ENCODE measurements around the gene SCN5A.

The SCN5A gene

DNA sequence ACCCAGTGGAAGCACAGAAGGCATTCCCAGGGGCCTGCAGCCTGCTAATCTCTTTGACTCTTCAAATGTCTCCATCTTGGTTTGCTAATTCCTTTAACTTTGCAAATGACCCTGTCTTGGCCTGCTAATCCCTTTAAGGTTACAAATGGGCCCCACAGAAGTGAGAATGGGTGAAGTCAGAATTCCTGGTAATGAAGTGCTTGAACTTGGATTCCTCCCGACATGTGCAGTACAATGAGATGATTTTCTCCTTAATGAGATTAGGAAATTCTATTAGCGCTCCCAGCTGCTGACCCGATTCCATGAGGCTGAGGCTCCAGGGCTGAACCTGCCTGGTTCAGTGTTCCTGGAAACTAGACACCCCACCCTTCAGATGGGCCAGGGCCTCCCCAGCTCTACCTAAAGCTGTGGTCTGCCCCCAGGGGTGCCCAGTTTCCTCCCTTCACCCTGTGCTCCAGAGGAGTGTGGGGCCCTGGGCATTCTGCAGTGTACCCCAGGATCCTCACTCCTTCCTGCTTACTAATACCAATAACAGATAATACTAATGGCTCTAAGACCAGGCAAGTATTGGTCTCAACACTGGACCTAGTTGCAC lies 47.4 kb downstream of the SCN5A start:
- TF ChIP-seq TEAD4 (IDR thresholded peaks at IDR 0.05) (no peak), CEBPB (IDR thresholded peaks at IDR 0.05) (no peak), EP300 (IDR thresholded peaks at IDR 0.05; ENCODE audit: borderline replicate concordance) (no peak), RAD21 (IDR thresholded peaks at IDR 0.05; ENCODE audit: low read depth) (no peak), CREB1 (IDR thresholded peaks at IDR 0.05; ENCODE audit: low read depth) (no peak), YY1 (IDR thresholded peaks at IDR 0.05; ENCODE audit: low read depth) (no peak), FOXM1 (IDR thresholded peaks at IDR 0.05; ENCODE audit: borderline replicate concordance, low read depth) (no peak), ZBTB7A (IDR thresholded peaks at IDR 0.05; ENCODE audit: low read depth) (no peak), TAF1 (IDR thresholded peaks at IDR 0.05; ENCODE audit: low read depth) (no peak), TCF12 (IDR thresholded peaks at IDR 0.05; ENCODE audit: low read depth) (no peak), EGR1 (IDR thresholded peaks at IDR 0.05) (no peak), NFIC (IDR thresholded peaks at IDR 0.05) (no peak)
- TF ChIP-seq, protein P1, sequence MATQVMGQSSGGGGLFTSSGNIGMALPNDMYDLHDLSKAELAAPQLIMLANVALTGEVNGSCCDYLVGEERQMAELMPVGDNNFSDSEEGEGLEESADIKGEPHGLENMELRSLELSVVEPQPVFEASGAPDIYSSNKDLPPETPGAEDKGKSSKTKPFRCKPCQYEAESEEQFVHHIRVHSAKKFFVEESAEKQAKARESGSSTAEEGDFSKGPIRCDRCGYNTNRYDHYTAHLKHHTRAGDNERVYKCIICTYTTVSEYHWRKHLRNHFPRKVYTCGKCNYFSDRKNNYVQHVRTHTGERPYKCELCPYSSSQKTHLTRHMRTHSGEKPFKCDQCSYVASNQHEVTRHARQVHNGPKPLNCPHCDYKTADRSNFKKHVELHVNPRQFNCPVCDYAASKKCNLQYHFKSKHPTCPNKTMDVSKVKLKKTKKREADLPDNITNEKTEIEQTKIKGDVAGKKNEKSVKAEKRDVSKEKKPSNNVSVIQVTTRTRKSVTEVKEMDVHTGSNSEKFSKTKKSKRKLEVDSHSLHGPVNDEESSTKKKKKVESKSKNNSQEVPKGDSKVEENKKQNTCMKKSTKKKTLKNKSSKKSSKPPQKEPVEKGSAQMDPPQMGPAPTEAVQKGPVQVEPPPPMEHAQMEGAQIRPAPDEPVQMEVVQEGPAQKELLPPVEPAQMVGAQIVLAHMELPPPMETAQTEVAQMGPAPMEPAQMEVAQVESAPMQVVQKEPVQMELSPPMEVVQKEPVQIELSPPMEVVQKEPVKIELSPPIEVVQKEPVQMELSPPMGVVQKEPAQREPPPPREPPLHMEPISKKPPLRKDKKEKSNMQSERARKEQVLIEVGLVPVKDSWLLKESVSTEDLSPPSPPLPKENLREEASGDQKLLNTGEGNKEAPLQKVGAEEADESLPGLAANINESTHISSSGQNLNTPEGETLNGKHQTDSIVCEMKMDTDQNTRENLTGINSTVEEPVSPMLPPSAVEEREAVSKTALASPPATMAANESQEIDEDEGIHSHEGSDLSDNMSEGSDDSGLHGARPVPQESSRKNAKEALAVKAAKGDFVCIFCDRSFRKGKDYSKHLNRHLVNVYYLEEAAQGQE (IDR thresholded peaks at IDR 0.05; ENCODE audit: low read depth) = no peak
- TF ChIP-seq, protein P2, sequence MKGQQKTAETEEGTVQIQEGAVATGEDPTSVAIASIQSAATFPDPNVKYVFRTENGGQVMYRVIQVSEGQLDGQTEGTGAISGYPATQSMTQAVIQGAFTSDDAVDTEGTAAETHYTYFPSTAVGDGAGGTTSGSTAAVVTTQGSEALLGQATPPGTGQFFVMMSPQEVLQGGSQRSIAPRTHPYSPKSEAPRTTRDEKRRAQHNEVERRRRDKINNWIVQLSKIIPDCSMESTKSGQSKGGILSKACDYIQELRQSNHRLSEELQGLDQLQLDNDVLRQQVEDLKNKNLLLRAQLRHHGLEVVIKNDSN (IDR thresholded peaks at IDR 0.05) = no peak
- TF ChIP-seq, protein P3, sequence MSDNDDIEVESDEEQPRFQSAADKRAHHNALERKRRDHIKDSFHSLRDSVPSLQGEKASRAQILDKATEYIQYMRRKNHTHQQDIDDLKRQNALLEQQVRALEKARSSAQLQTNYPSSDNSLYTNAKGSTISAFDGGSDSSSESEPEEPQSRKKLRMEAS (IDR thresholded peaks at IDR 0.05) = no peak

DNA sequence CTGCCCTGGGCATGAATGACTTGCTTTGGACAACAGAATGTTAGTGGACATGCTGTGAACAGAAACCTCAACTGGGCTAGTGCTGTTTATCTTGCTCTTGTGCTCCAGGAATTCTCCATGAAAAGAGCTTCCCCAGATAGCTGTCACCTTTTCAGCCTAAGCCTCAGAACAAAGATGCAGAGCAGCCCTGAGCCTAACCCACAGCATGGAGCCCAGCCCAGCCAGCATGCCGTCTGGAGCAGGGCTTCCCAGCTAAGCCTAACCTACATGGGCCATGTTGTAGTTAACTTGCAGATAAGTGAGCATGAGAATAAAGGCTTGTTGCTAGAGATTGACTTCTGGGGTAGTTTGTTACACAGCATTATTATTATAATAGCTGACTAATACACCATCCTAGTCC lies 48.9 kb downstream of the SCN5A start:
- TF ChIP-seq TAF1 (IDR thresholded peaks at IDR 0.05; ENCODE audit: low read depth) (no peak), TEAD4 (IDR thresholded peaks at IDR 0.05) (no peak), YY1 (IDR thresholded peaks at IDR 0.05; ENCODE audit: low read depth) (no peak), EP300 (IDR thresholded peaks at IDR 0.05; ENCODE audit: borderline replicate concordance) (no peak), NFIC (IDR thresholded peaks at IDR 0.05) (no peak), ZBTB7A (IDR thresholded peaks at IDR 0.05; ENCODE audit: low read depth) (no peak)
- TF ChIP-seq, protein P1 (IDR thresholded peaks at IDR 0.05; ENCODE audit: low read depth) = no peak
- TF ChIP-seq, protein P3 (IDR thresholded peaks at IDR 0.05) = no peak
- TF ChIP-seq, protein P2 (IDR thresholded peaks at IDR 0.05) = no peak

DNA sequence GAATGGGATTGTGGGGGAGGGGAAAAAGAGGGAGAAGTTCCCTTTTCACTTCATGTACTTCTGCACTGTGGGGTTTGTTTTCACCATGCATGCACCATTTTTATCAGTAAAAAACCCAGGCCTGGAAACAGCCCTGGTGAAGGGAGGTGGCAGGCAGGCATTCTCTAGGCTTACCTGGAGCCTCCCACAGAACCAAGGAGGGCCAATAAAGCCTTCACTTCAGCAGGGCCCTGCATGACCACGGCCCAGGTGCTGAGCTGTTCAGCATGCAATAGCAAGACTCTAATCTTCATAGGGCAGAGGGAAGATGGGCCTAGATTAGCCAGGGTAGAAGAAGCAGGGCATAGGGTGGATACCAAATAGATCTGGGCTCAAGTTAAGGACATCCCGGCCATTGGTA lies 49.6 kb downstream of the SCN5A start:
- TF ChIP-seq EP300 (IDR thresholded peaks at IDR 0.05; ENCODE audit: borderline replicate concordance) (no peak), NFIC (IDR thresholded peaks at IDR 0.05) (no peak), EGR1 (IDR thresholded peaks at IDR 0.05) (no peak), TAF1 (IDR thresholded peaks at IDR 0.05; ENCODE audit: low read depth) (no peak), RAD21 (IDR thresholded peaks at IDR 0.05; ENCODE audit: low read depth) (no peak), TEAD4 (IDR thresholded peaks at IDR 0.05) (no peak), ZBTB7A (IDR thresholded peaks at IDR 0.05; ENCODE audit: low read depth) (no peak)
- TF ChIP-seq, protein P3 (IDR thresholded peaks at IDR 0.05) = no peak
- TF ChIP-seq, protein P1 (IDR thresholded peaks at IDR 0.05; ENCODE audit: low read depth) = no peak
- TF ChIP-seq, protein P2 (IDR thresholded peaks at IDR 0.05) = no peak

DNA sequence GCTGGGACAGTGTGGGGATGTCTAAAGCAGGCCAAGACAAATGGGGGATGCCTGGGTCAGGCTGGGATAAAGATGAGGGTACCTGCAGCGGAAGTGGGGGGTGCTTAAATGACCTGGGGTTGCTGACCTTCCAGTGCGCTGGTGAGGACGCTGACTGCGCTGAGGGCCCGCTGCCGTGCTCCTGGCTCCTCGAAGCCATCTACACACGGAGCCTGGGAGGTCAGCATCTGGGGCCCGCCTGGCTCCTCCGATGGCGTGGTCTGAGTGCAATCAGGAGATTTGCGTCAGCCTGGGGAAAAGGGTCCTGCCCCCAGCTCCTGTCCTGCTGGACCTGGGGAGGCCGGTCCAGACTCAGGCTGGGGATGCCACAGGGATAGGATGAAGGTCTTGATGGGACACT lies 50.7 kb downstream of the SCN5A start:
- no peak for TF ChIP-seq TCF12 (IDR thresholded peaks at IDR 0.05; ENCODE audit: low read depth)
- TF ChIP-seq RAD21 (IDR thresholded peaks at IDR 0.05; ENCODE audit: low read depth) = no peak
- TF ChIP-seq EGR1 (IDR thresholded peaks at IDR 0.05) = no peak
- no peak for TF ChIP-seq NFIC (IDR thresholded peaks at IDR 0.05)
- TF ChIP-seq, protein P2 (IDR thresholded peaks at IDR 0.05) = no peak
- no peak for TF ChIP-seq YY1 (IDR thresholded peaks at IDR 0.05; ENCODE audit: low read depth)
- no peak for TF ChIP-seq TEAD4 (IDR thresholded peaks at IDR 0.05)
- TF ChIP-seq, protein P3 (IDR thresholded peaks at IDR 0.05) = no peak

All from Ishikawa (cell line).